Measurements from ENCODE around the gene DAP. TPM values are rescaled to one million over a fixed set of nuclear protein-coding genes. Genes with fewer than 3 reads are reported as not detected.

Gene DAP
- total and polyA plus RNA-seq, 8 donors: 68.3 to 183 (median 132) TPM

GRCh38 chr5:10708189-10708944 lies 52.7 kb downstream of the DAP start:
- Histone ChIP-seq H3K27me3 (no peaks in the 10 kb centered on the region), H3K27ac (no peak overlapping the region), H3K4me3 (no peak overlapping the region), H3K9me3 (no peaks in the 10 kb centered on the region), H3K4me1 (peaks cover 43 to 55% (median 51%) of the 10 kb centered on the region in 3 donors), H3K36me3 (peaks cover 0 to 8% (median 0%) of the 10 kb centered on the region in 3 donors)
- FAIRE-seq (no peak), ATAC-seq (no peak), DNase-seq (no peak)
- TF ChIP-seq CTCF (IDR thresholded peaks at IDR 0.05): no peak
- WGBS, 2 donors: 80 to 83% methylated on average over 10 of the region's 10 CpGs
- intact Hi-C loops (cut with DNase I): loop anchor here in 1 of 3 donors (10.0 kb wide), 1 partner anchor 46 kb away; no protein-coding TSS in a partner anchor

- peaks cover 0 to 8% (median 0%) of the 10 kb centered on the region in 3 donors for H3K36me3 ChIP-seq
- no peaks in the 10 kb centered on the region for H3K27me3 ChIP-seq
- peak overlapping the region in 1 of 4 donors; percentile 20 for H3K27ac ChIP-seq
- intact Hi-C loops (cut with DNase I): loop anchor here in 1 of 3 donors (10.0 kb wide), 1 partner anchor 47 kb away; no protein-coding TSS in a partner anchor
- DNase-seq (no peak), ATAC-seq (no peak), FAIRE-seq (no peak)
- no peak overlapping the region for H3K4me3 ChIP-seq
- no peaks in the 10 kb centered on the region for H3K9me3 ChIP-seq
- no peak for TF ChIP-seq CTCF (IDR thresholded peaks at IDR 0.05)
- H3K4me1 ChIP-seq: peaks cover 51 to 63% (median 60%) of the 10 kb centered on the region in 3 donors
- WGBS, 2 donors: 91 to 93% methylated on average over 13 of the region's 13 CpGs
Observed at GRCh38 chr5:10707198-10708142, 53.6 kb downstream of the DAP start.

- no peak overlapping the region for H3K4me3 ChIP-seq
- peak overlapping the region in 2 of 4 donors; percentile 20 to 89 for H3K27ac ChIP-seq
- H3K36me3 ChIP-seq: peaks cover 0 to 8% (median 0%) of the 10 kb centered on the region in 3 donors
- ATAC-seq: no peak
- intact Hi-C loops (cut with DNase I): loop anchor here in 1 of 3 donors (10.0 kb wide), 1 partner anchor 48 kb away; no protein-coding TSS in a partner anchor
- no peak for DNase-seq
- whole genome bisulfite sequencing, 2 donors: 69 to 79% methylated on average over 4 of the region's 4 CpGs
- FAIRE-seq: no peak
- H3K4me1 ChIP-seq: peaks cover 62 to 68% (median 63%) of the 10 kb centered on the region in 3 donors
- TF ChIP-seq CTCF (IDR thresholded peaks at IDR 0.05): no peak
- no peaks in the 10 kb centered on the region for H3K9me3 ChIP-seq
- H3K27me3 ChIP-seq: no peaks in the 10 kb centered on the region
Observed at GRCh38 chr5:10706326-10706725, 54.7 kb downstream of the DAP start.

GRCh38 chr5:10705747-10706146 lies 55.3 kb downstream of the DAP start:
- no peak for DNase-seq
- intact Hi-C loops (cut with DNase I): loop anchor here in 1 of 3 donors (10.0 kb wide), 1 partner anchor 49 kb away; no protein-coding TSS in a partner anchor
- H3K36me3 ChIP-seq: peaks cover 0 to 8% (median 0%) of the 10 kb centered on the region in 3 donors
- FAIRE-seq: no peak
- peaks cover 62 to 68% (median 63%) of the 10 kb centered on the region in 3 donors for H3K4me1 ChIP-seq
- ATAC-seq: no peak
- H3K4me3 ChIP-seq: no peak overlapping the region
- no peak for TF ChIP-seq CTCF (IDR thresholded peaks at IDR 0.05)
- no peaks in the 10 kb centered on the region for H3K9me3 ChIP-seq
- peak overlapping the region in 1 of 4 donors; percentile 89 for H3K27ac ChIP-seq
- no peaks in the 10 kb centered on the region for H3K27me3 ChIP-seq
- WGBS, 2 donors: 82 to 88% methylated on average over 2 of the region's 2 CpGs

Data from pancreas (tissue), 10 donors.